Measurements from ENCODE around the gene IMPA2. TPM values are rescaled to one million over a fixed set of nuclear protein-coding genes. Genes with fewer than 3 reads are reported as not detected.
A peak's percentile ranks its signal among the peaks of the same experiment; 100 is the strongest.

The IMPA2 gene
- total and polyA plus RNA-seq, 2 of the 13 experiments (the other 11 are each of a cell fraction or from before 2014, with no cell fraction given) = 37.8 to 71.8 TPM

DNA sequence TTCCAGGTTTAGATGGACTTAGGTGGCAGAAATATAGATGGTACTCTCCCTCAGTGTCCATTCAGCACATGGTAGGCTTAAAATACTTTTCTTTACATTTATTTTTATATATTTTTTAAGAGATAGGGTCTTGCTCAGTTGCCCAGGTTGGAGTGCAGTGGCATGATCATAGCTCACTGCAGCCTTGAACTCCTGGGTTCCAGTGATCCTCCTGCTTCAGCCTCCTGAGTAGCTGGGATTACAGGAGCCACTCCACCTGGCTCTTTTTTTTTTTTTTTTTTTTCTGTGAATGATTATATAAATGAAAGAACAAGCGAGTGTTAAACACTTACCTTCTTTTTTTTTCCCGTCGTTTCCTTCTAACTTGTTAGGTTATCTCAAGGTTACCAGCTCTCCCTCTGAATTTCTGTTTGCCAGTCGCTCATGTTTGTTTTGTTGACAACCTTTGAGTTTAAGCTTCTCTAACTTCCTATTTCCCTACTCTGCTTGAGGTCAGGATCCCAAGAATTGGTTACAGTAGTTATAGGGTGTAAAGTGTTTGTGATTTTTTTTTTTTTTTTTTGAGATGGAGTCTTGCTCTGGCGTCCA, 18.9 kb downstream of the IMPA2 start:
- no peak overlapping the region for H3K4me2 ChIP-seq (ENCODE audit: low read depth, low read length)
- peaks cover 3 to 20% of the 10 kb centered on the region in 2 experiments; a peak in 3 of 5 replicates for H3K36me3 ChIP-seq (replicated peaks in 1 of 2; ENCODE audit: control insufficient read depth in 1 of 2, insufficient read depth in 2 of 2, low read length in 2 of 2)
- CTCF ChIA-PET (ENCODE audit: low intra/inter-chr PET ratio, low total read pairs) = no interaction called here
- in situ Hi-C loops (cut with HindIII; ENCODE audit: extremely low pct_ligation_motif_present, low pct_unique_long_range_greater_than_20kb) = no loop called here
- peaks cover under 1% of the 10 kb centered on the region; the same call in 1 of the 2 replicates for H4K20me1 ChIP-seq (ENCODE audit: insufficient read depth, low read length)
- WGBS (ENCODE audit: low lambda C conversion rate) = 11% methylated on average over 5 of the region's 5 CpGs
- H3K9me3 ChIP-seq (ENCODE audit: low read length) = no peaks in the 10 kb centered on the region
- no peaks in the 10 kb centered on the region for H3K27me3 ChIP-seq (ENCODE audit: control insufficient read depth in 1 of 2, insufficient read depth in 2 of 2, low read length in 2 of 2)
- peaks cover 69% of the 10 kb centered on the region for H3K4me1 ChIP-seq (ENCODE audit: insufficient read depth, low read length)
- FAIRE-seq (no peak), DNase-seq (ENCODE audit: low spot score) (peak; percentile 57), ATAC-seq (no peak)
- POLR2A ChIA-PET = interaction anchor here (0.6 to 12.8 kb wide), 5 partner anchors 19 to 232 kb away, joined by 3 to 328 read pairs (median 3); partner anchors contain the start of gene IMPA2
- H3K79me2 ChIP-seq (ENCODE audit: insufficient read depth, low read length) = peaks cover 4% of the 10 kb centered on the region
- H3K27ac ChIP-seq (ENCODE audit: extremely low read length, insufficient read depth, low read length) = peak overlapping the region; percentile 53
- no peak overlapping the region for H3K9ac ChIP-seq (ENCODE audit: insufficient read depth, low read depth, low read length)
- intact Hi-C loops (cut with micrococcal nuclease; ENCODE audit: unreplicated experiment) = no loop called here
- H3K4me3 ChIP-seq (replicated peaks in 1 of 3; ENCODE audit: insufficient read depth in 1 of 3, low read depth in 2 of 3, low read length in 3 of 3) = no peak overlapping the region
- BruUV-seq (replicated peaks) = no TSS peak
- no peak overlapping the region for H2AFZ ChIP-seq (ENCODE audit: low read length)
- TF ChIP-seq RARA (CRISPR knock-in tag; IDR thresholded peaks at IDR 0.05) = 0 out of 2 replicates have a peak, but pooled peaks have one; percentile 23
- TF ChIP-seq NCOA2 (CRISPR knock-in tag; IDR thresholded peaks at IDR 0.05) = peak; percentile 16; the same call in 1 of the 2 replicates
- TF ChIP-seq, protein P1, sequence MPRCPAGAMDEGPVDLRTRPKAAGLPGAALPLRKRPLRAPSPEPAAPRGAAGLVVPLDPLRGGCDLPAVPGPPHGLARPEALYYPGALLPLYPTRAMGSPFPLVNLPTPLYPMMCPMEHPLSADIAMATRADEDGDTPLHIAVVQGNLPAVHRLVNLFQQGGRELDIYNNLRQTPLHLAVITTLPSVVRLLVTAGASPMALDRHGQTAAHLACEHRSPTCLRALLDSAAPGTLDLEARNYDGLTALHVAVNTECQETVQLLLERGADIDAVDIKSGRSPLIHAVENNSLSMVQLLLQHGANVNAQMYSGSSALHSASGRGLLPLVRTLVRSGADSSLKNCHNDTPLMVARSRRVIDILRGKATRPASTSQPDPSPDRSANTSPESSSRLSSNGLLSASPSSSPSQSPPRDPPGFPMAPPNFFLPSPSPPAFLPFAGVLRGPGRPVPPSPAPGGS (CRISPR knock-in tag; IDR thresholded peaks at IDR 0.05) = no peak
- peak; percentile 54 for TF ChIP-seq ARID5B (CRISPR knock-in tag; IDR thresholded peaks at IDR 0.05)
- TF ChIP-seq RXRB (CRISPR knock-in tag; IDR thresholded peaks at IDR 0.05; ENCODE audit: borderline replicate concordance) = peak; percentile 32; the same call in 1 of the 2 replicates
- TF ChIP-seq FOXP1 (IDR thresholded peaks at IDR 0.05) = no peak
- TF ChIP-seq FOXP1 (CRISPR knock-in tag; IDR thresholded peaks at IDR 0.05) = 0 out of 2 replicates have a peak, but pooled peaks have one; percentile 24
- peak; percentile 38; the same call in 1 of the 2 replicates for TF ChIP-seq CREM (IDR thresholded peaks at IDR 0.05)
- no peak for TF ChIP-seq CREM (CRISPR knock-in tag; IDR thresholded peaks at IDR 0.05)
- TF ChIP-seq GATAD2A (CRISPR knock-in tag; IDR thresholded peaks at IDR 0.05) = peak; percentile 40
- TF ChIP-seq, protein P2, sequence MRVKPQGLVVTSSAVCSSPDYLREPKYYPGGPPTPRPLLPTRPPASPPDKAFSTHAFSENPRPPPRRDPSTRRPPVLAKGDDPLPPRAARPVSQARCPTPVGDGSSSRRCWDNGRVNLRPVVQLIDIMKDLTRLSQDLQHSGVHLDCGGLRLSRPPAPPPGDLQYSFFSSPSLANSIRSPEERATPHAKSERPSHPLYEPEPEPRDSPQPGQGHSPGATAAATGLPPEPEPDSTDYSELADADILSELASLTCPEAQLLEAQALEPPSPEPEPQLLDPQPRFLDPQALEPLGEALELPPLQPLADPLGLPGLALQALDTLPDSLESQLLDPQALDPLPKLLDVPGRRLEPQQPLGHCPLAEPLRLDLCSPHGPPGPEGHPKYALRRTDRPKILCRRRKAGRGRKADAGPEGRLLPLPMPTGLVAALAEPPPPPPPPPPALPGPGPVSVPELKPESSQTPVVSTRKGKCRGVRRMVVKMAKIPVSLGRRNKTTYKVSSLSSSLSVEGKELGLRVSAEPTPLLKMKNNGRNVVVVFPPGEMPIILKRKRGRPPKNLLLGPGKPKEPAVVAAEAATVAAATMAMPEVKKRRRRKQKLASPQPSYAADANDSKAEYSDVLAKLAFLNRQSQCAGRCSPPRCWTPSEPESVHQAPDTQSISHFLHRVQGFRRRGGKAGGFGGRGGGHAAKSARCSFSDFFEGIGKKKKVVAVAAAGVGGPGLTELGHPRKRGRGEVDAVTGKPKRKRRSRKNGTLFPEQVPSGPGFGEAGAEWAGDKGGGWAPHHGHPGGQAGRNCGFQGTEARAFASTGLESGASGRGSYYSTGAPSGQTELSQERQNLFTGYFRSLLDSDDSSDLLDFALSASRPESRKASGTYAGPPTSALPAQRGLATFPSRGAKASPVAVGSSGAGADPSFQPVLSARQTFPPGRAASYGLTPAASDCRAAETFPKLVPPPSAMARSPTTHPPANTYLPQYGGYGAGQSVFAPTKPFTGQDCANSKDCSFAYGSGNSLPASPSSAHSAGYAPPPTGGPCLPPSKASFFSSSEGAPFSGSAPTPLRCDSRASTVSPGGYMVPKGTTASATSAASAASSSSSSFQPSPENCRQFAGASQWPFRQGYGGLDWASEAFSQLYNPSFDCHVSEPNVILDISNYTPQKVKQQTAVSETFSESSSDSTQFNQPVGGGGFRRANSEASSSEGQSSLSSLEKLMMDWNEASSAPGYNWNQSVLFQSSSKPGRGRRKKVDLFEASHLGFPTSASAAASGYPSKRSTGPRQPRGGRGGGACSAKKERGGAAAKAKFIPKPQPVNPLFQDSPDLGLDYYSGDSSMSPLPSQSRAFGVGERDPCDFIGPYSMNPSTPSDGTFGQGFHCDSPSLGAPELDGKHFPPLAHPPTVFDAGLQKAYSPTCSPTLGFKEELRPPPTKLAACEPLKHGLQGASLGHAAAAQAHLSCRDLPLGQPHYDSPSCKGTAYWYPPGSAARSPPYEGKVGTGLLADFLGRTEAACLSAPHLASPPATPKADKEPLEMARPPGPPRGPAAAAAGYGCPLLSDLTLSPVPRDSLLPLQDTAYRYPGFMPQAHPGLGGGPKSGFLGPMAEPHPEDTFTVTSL (CRISPR knock-in tag; IDR thresholded peaks at IDR 0.05; ENCODE audit: borderline replicate concordance) = no peak
- TF ChIP-seq CBX5 (CRISPR knock-in tag; IDR thresholded peaks at IDR 0.05; ENCODE audit: borderline replicate concordance) = no peak
- 0 out of 2 replicates have a peak, but pooled peaks have one; percentile 26 for TF ChIP-seq ZGPAT (CRISPR knock-in tag; IDR thresholded peaks at IDR 0.05)

All from HepG2 (cell line).